ENCODE data around the gene MNS1. TPM values are rescaled to one million over a fixed set of nuclear protein-coding genes. Genes with fewer than 3 reads are reported as not detected.
"Not testable (repeated sequence)": the region's sequence is repeated elsewhere in the genome, so short reads cannot be mapped to it uniquely, and the experiment has no call there.

MNS1 gene
- total RNA-seq, 1 donor from 2014 or later: 1.5 TPM

GRCh38 chr15:56492791-56493555 is 28.0 kb upstream of the MNS1 start:
- Mint-ChIP-seq H3K36me3 (ENCODE audit: low read depth) (no peaks in the 10 kb centered on the region), H3K27me3 (ENCODE audit: low read depth) (peaks cover 1% of the 10 kb centered on the region), H3K9me3 (ENCODE audit: low read depth) (no peaks in the 10 kb centered on the region), H3K4me1 (ENCODE audit: low read depth) (peaks cover 5% of the 10 kb centered on the region), H3K4me3 (ENCODE audit: unreplicated experiment) (no peak overlapping the region), H3K27ac (ENCODE audit: unreplicated experiment) (no peak overlapping the region)
- no peak for DNase-seq (ENCODE audit: low spot score)
- no peak for TF ChIP-seq CTCF (IDR thresholded peaks at IDR 0.05)

GRCh38 chr15:56492236-56492635 is 27.3 kb upstream of the MNS1 start:
- Mint-ChIP-seq H3K27me3 (ENCODE audit: low read depth) (peaks cover 1% of the 10 kb centered on the region), H3K27ac (ENCODE audit: unreplicated experiment) (no peak overlapping the region), H3K4me1 (ENCODE audit: low read depth) (peaks cover 5% of the 10 kb centered on the region), H3K36me3 (ENCODE audit: low read depth) (no peaks in the 10 kb centered on the region), H3K9me3 (ENCODE audit: low read depth) (no peaks in the 10 kb centered on the region), H3K4me3 (ENCODE audit: unreplicated experiment) (no peak overlapping the region)
- DNase-seq (ENCODE audit: low spot score): no peak
- no peak for TF ChIP-seq CTCF (IDR thresholded peaks at IDR 0.05)

- H3K9me3 Mint-ChIP-seq (ENCODE audit: low read depth): no peaks in the 10 kb centered on the region
- H3K36me3 Mint-ChIP-seq (ENCODE audit: low read depth): no peaks in the 10 kb centered on the region
- H3K27me3 Mint-ChIP-seq (ENCODE audit: low read depth): peaks cover 1% of the 10 kb centered on the region
- peak; percentile 95 for TF ChIP-seq CTCF (IDR thresholded peaks at IDR 0.05)
- H3K27ac Mint-ChIP-seq (ENCODE audit: unreplicated experiment): no peak overlapping the region
- no peak for DNase-seq (ENCODE audit: low spot score)
- no peak overlapping the region for H3K4me3 Mint-ChIP-seq (ENCODE audit: unreplicated experiment)
- H3K4me1 Mint-ChIP-seq (ENCODE audit: low read depth): no peaks in the 10 kb centered on the region
Observed at GRCh38 chr15:56491110-56491722, 26.3 kb upstream of the MNS1 start.

GRCh38 chr15:56490461-56490860 is 25.5 kb upstream of the MNS1 start:
- peaks cover 1% of the 10 kb centered on the region for H3K27me3 Mint-ChIP-seq (ENCODE audit: low read depth)
- TF ChIP-seq CTCF (IDR thresholded peaks at IDR 0.05): no peak

GRCh38 chr15:56486206-56486605 is 21.3 kb upstream of the MNS1 start:
- H3K4me3 Mint-ChIP-seq (ENCODE audit: unreplicated experiment); DNase-seq (ENCODE audit: low spot score); H3K27ac Mint-ChIP-seq (ENCODE audit: unreplicated experiment); H3K36me3 Mint-ChIP-seq (ENCODE audit: low read depth); H3K9me3 Mint-ChIP-seq (ENCODE audit: low read depth); H3K27me3 Mint-ChIP-seq (ENCODE audit: low read depth); H3K4me1 Mint-ChIP-seq (ENCODE audit: low read depth): not testable (repeated sequence)

More at GRCh38 chr15:56490461-56490860, 25.5 kb upstream of the MNS1 start:
- H3K4me1 Mint-ChIP-seq (ENCODE audit: low read depth): no peaks in the 10 kb centered on the region
- no peaks in the 10 kb centered on the region for H3K9me3 Mint-ChIP-seq (ENCODE audit: low read depth)
- no peak overlapping the region for H3K27ac Mint-ChIP-seq (ENCODE audit: unreplicated experiment)
- no peaks in the 10 kb centered on the region for H3K36me3 Mint-ChIP-seq (ENCODE audit: low read depth)
- DNase-seq (ENCODE audit: low spot score): no peak
- H3K4me3 Mint-ChIP-seq (ENCODE audit: unreplicated experiment): no peak overlapping the region

- not testable (repeated sequence) for H3K4me3 Mint-ChIP-seq (ENCODE audit: unreplicated experiment); H3K9me3 Mint-ChIP-seq (ENCODE audit: low read depth); H3K4me1 Mint-ChIP-seq (ENCODE audit: low read depth); DNase-seq (ENCODE audit: low spot score); H3K27ac Mint-ChIP-seq (ENCODE audit: unreplicated experiment); H3K36me3 Mint-ChIP-seq (ENCODE audit: low read depth); H3K27me3 Mint-ChIP-seq (ENCODE audit: low read depth)
Observed at GRCh38 chr15:56485426-56485825, 20.5 kb upstream of the MNS1 start.
